DND-41 (cell line): ENCODE results near the gene GPR12.

Source experiments
- EZH2 ChIP-seq: IDR thresholded peaks from 3 replicates; pipeline ENCODE4 v1.6.1; 2012; ENCODE audit warnings: borderline replicate concordance, low read depth, mild to moderate bottlenecking, moderate library complexity, low read length, inconsistent platforms; ENCODE audit not compliant: severe bottlenecking
- TF ChIP-seq, protein P1 (sequence below): IDR thresholded peaks from 2 replicates; pipeline ENCODE4 v1.5.1; 2012; ENCODE audit warnings: borderline replicate concordance, low read length, moderate library complexity, mild to moderate bottlenecking; ENCODE audit not compliant: poor library complexity, severe bottlenecking; ENCODE audit errors: extremely low read depth

DNA sequence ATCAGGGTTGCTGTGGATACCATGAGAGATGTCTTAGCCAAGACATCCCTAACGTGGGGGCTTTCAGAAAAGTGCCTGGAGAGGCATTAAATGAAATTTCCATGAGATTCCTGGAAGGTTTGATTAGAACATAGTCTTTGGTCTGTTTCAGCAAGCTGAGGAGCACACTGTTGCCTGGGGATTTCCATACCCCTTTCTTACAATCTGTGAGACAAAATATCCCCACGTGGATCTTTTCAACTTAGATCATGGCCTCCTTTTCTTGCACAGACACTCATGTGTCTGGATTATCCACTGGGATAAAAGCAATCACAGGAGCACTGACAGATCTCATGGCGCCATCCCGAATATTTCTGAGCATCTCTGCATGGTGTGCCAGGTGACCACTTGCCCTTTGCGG is 41.7 kb downstream of the GPR12 start:
- TF ChIP-seq, protein P1, sequence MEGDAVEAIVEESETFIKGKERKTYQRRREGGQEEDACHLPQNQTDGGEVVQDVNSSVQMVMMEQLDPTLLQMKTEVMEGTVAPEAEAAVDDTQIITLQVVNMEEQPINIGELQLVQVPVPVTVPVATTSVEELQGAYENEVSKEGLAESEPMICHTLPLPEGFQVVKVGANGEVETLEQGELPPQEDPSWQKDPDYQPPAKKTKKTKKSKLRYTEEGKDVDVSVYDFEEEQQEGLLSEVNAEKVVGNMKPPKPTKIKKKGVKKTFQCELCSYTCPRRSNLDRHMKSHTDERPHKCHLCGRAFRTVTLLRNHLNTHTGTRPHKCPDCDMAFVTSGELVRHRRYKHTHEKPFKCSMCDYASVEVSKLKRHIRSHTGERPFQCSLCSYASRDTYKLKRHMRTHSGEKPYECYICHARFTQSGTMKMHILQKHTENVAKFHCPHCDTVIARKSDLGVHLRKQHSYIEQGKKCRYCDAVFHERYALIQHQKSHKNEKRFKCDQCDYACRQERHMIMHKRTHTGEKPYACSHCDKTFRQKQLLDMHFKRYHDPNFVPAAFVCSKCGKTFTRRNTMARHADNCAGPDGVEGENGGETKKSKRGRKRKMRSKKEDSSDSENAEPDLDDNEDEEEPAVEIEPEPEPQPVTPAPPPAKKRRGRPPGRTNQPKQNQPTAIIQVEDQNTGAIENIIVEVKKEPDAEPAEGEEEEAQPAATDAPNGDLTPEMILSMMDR = no peak
- no peak for TF ChIP-seq EZH2
